Activated CD8-positive, alpha-beta memory T cell treated with anti-CD3 and anti-CD28 coated beads, Interleukin-2, amount 50 U/mL, for 24 hours (primary cell): ENCODE data around the gene MAGI1.
"Not testable (repeated sequence)": the region's sequence is repeated elsewhere in the genome, so short reads cannot be mapped to it uniquely, and the experiment has no call there.

Experiments
- DNase-seq: peaks from one replicate; pipeline ENCODE4 v3.0.0-alpha.2; 2020; ENCODE audit errors: extremely low read depth

The MAGI1 gene

GRCh38 chr3:65905771-65906170, 132.9 kb downstream of the MAGI1 start:
- DNase-seq: no peak

- no peak for DNase-seq
Observed at GRCh38 chr3:65904016-65904415, 134.7 kb downstream of the MAGI1 start.

GRCh38 chr3:65902304-65902793, 136.4 kb downstream of the MAGI1 start:
- no peak for DNase-seq

GRCh38 chr3:65901226-65901625, 137.5 kb downstream of the MAGI1 start:
- DNase-seq: no peak

GRCh38 chr3:65899226-65899625, 139.5 kb downstream of the MAGI1 start:
- DNase-seq: no peak

GRCh38 chr3:65897766-65898165, 141.0 kb downstream of the MAGI1 start:
- DNase-seq: no peak

- no peak for DNase-seq
Observed at GRCh38 chr3:65896321-65896720, 142.4 kb downstream of the MAGI1 start.

- DNase-seq: no peak
Observed at GRCh38 chr3:65894679-65895453, 143.9 kb downstream of the MAGI1 start.

GRCh38 chr3:65894126-65894525, 144.6 kb downstream of the MAGI1 start:
- DNase-seq: no peak

GRCh38 chr3:65893631-65894030, 145.1 kb downstream of the MAGI1 start:
- no peak for DNase-seq

GRCh38 chr3:65891477-65891876, 147.2 kb downstream of the MAGI1 start:
- DNase-seq: not testable (repeated sequence)

- DNase-seq: no peak
Observed at GRCh38 chr3:65890328-65890727, 148.4 kb downstream of the MAGI1 start.

GRCh38 chr3:65889707-65890099, 149.0 kb downstream of the MAGI1 start:
- DNase-seq: no peak

- no peak for DNase-seq
Observed at GRCh38 chr3:65888980-65889706, 149.6 kb downstream of the MAGI1 start.

GRCh38 chr3:65888196-65888595, 150.5 kb downstream of the MAGI1 start:
- DNase-seq: no peak

GRCh38 chr3:65886391-65886790, 152.3 kb downstream of the MAGI1 start:
- DNase-seq: no peak

- no peak for DNase-seq
Observed at GRCh38 chr3:65884071-65884470, 154.6 kb downstream of the MAGI1 start.

- no peak for DNase-seq
Observed at GRCh38 chr3:65883613-65884012, 155.1 kb downstream of the MAGI1 start.

- no peak for DNase-seq
Observed at GRCh38 chr3:65880350-65880749, 158.4 kb downstream of the MAGI1 start.

- no peak for DNase-seq
Observed at GRCh38 chr3:65879372-65879771, 159.3 kb downstream of the MAGI1 start.

- DNase-seq: no peak
Observed at GRCh38 chr3:65878831-65879230, 159.9 kb downstream of the MAGI1 start.

GRCh38 chr3:65877160-65877559, 161.6 kb downstream of the MAGI1 start:
- DNase-seq: no peak

GRCh38 chr3:65876028-65876420, 162.7 kb downstream of the MAGI1 start:
- DNase-seq: no peak
